Measurements from ENCODE around the gene OBSCN.

DNA sequence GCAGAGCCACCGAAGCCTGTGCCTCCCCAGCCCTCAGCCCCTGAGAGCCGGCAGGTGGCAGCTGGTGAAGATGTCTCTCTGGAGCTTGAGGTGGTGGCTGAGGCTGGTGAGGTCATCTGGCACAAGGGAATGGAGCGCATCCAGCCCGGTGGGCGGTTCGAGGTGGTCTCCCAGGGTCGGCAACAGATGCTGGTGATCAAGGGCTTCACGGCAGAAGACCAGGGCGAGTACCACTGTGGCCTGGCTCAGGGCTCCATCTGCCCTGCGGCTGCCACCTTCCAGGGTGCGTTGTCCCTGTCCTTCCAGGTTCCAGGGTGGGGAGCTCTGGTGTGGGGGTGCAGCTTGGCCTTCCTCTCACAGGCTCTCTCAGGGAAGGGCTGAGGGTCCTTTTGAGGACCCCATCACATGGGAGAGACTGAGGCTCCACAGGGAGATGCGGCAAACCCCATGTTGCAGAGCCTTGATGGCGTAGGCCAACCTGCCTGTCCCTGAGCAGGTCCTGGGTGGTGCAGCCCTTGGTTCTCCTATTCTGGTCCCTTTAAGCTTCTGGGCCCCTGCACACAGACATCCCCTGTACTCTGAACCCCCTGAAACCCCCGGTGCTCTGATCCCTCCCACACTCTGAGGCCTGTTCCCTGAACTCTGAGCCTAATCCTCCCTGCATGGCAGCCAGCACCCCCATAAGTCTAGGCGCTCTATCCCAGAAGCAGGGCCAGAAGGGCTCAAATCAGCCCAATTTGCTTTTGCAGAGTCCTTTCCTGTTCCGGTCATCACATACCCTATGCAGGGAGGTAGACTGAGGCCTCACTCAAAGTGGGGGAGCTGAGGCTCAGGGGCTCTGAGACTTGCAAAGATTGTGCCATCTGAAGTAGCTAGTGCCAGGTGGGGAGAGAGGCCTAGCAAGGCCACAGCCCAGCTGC lies 110.3 kb downstream of the OBSCN start:
- no peak for TF ChIP-seq EZH2 (IDR thresholded peaks at IDR 0.05; ENCODE audit: borderline replicate concordance, low read length)
- TF ChIP-seq, protein P1, sequence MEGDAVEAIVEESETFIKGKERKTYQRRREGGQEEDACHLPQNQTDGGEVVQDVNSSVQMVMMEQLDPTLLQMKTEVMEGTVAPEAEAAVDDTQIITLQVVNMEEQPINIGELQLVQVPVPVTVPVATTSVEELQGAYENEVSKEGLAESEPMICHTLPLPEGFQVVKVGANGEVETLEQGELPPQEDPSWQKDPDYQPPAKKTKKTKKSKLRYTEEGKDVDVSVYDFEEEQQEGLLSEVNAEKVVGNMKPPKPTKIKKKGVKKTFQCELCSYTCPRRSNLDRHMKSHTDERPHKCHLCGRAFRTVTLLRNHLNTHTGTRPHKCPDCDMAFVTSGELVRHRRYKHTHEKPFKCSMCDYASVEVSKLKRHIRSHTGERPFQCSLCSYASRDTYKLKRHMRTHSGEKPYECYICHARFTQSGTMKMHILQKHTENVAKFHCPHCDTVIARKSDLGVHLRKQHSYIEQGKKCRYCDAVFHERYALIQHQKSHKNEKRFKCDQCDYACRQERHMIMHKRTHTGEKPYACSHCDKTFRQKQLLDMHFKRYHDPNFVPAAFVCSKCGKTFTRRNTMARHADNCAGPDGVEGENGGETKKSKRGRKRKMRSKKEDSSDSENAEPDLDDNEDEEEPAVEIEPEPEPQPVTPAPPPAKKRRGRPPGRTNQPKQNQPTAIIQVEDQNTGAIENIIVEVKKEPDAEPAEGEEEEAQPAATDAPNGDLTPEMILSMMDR (conservative IDR thresholded peaks at IDR 0.05 in 1 of 2, IDR thresholded peaks at IDR 0.05 in 1 of 2; ENCODE audit: extremely low read depth in 1 of 2, insufficient read depth in 1 of 2, low read depth in 1 of 2, low read length in 2 of 2): no peak

All from mammary epithelial cell (primary cell).